Astrocyte of the cerebellum (primary cell): Measurements from ENCODE around the gene RNF186.

ENCODE experiments used
- DNase-seq: peaks from one replicate; pipeline ENCODE4 v3.0.0-alpha.2; 2011; ENCODE audit warnings: low read depth
- H3K4me3 ChIP-seq: 2 replicates; pipeline ENCODE4 v1.5.1; 2011; ENCODE audit warnings: mild to moderate bottlenecking, low read depth, low read length, moderate library complexity
- in situ Hi-C: cut with HindIII; loops from 2 replicates; pipeline ENCODE4 v1.10.0; 2017; ENCODE audit warnings: low sequenced_read_pairs
- TF ChIP-seq, protein P1 (sequence below): IDR thresholded peaks from 2 replicates; pipeline ENCODE4 v1.5.1; 2012; ENCODE audit warnings: low read length, low read depth, moderate library complexity, mild to moderate bottlenecking; ENCODE audit errors: missing control alignments

Gene RNF186

GRCh38 chr1:19765623-19766022 is 49.5 kb downstream of the RNF186 start:
- peak; percentile 92 for DNase-seq
- H3K4me3 ChIP-seq: peak overlapping the region; percentile 12
- in situ Hi-C loops: no loop called here
- TF ChIP-seq, protein P1, sequence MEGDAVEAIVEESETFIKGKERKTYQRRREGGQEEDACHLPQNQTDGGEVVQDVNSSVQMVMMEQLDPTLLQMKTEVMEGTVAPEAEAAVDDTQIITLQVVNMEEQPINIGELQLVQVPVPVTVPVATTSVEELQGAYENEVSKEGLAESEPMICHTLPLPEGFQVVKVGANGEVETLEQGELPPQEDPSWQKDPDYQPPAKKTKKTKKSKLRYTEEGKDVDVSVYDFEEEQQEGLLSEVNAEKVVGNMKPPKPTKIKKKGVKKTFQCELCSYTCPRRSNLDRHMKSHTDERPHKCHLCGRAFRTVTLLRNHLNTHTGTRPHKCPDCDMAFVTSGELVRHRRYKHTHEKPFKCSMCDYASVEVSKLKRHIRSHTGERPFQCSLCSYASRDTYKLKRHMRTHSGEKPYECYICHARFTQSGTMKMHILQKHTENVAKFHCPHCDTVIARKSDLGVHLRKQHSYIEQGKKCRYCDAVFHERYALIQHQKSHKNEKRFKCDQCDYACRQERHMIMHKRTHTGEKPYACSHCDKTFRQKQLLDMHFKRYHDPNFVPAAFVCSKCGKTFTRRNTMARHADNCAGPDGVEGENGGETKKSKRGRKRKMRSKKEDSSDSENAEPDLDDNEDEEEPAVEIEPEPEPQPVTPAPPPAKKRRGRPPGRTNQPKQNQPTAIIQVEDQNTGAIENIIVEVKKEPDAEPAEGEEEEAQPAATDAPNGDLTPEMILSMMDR: no peak

DNA sequence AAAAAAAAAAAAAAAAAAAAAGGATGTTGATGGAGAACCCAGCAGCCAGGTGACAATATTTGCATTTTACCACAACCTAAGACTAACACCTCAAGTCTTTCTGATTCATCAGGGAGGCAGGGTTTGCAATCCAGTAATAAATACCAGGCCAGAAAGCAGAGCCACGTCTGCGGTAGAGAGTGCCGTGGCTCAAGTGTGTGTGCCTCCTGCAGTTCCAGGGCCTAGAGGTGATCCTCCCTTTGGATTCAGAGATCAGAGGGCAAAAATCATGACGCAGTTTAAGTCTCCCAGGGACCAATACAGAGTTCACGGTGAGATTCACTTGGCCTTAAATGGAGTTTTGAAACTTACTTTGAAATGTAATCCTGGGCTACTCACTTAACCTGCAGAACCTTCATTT is 50.2 kb downstream of the RNF186 start:
- TF ChIP-seq, protein P1: no peak
- in situ Hi-C loops: no loop called here
- H3K4me3 ChIP-seq: no peak overlapping the region
- DNase-seq: peak; percentile 90
